Nephron (organoid): ENCODE results near the gene FCRL3.

ENCODE experiments used
- H3K27ac Mint-ChIP-seq, 3 experiments: 2 replicates each; pipeline ENCODE4 v1.8.0; 2020; ENCODE audit warnings: mixed read lengths in 3 of 3, mild to moderate bottlenecking in 2 of 3, moderate library complexity in 1 of 3
- H3K27me3 Mint-ChIP-seq: 2 replicates; pipeline ENCODE4 v1.8.0; 2021; ENCODE audit warnings: low read depth, mild to moderate bottlenecking, moderate library complexity, mixed read lengths
- H3K36me3 Mint-ChIP-seq: 2 replicates; pipeline ENCODE4 v1.8.0; 2020; ENCODE audit warnings: low read depth, mixed read lengths
- H3K4me1 Mint-ChIP-seq: 2 replicates; pipeline ENCODE4 v1.8.0; 2020; ENCODE audit warnings: mixed read lengths
- H3K4me3 Mint-ChIP-seq, 3 experiments: 2 replicates each; pipeline ENCODE4 v1.8.0; 2020; ENCODE audit warnings: mild to moderate bottlenecking in 3 of 3, mixed read lengths in 3 of 3, moderate library complexity in 2 of 3
- H3K9me3 Mint-ChIP-seq: 2 replicates; pipeline ENCODE4 v1.8.0; 2020; ENCODE audit warnings: mixed read lengths
- CTCF ChIP-seq, 3 experiments: fragments of 200-600 bp; sonication (generic); IDR thresholded peaks; one replicate each; pipeline ENCODE4 v1.5.0; 2021; ENCODE audit warnings: antibody characterized with exemption in 3 of 3; ENCODE audit not compliant: unreplicated experiment in 3 of 3

The FCRL3 gene

GRCh38 chr1:157732755-157733154 lies 32.2 kb upstream of the FCRL3 start:
- no peak for TF ChIP-seq CTCF (IDR thresholded peaks at IDR 0.05; ENCODE audit: unreplicated experiment in 3 of 3)
- Mint-ChIP-seq H3K36me3 (no peaks in the 10 kb centered on the region), H3K27me3 (no peaks in the 10 kb centered on the region), H3K4me1 (no peaks in the 10 kb centered on the region), H3K9me3 (no peaks in the 10 kb centered on the region), H3K4me3 (no peak overlapping the region), H3K27ac (no peak overlapping the region)

GRCh38 chr1:157725221-157725577 lies 24.6 kb upstream of the FCRL3 start:
- peaks cover 18% of the 10 kb centered on the region for H3K9me3 Mint-ChIP-seq
- no peak overlapping the region for H3K27ac Mint-ChIP-seq
- TF ChIP-seq CTCF (IDR thresholded peaks at IDR 0.05; ENCODE audit: unreplicated experiment in 3 of 3): no peak
- H3K4me1 Mint-ChIP-seq: no peaks in the 10 kb centered on the region
- H3K4me3 Mint-ChIP-seq: no peak overlapping the region
- H3K36me3 Mint-ChIP-seq: no peaks in the 10 kb centered on the region
- H3K27me3 Mint-ChIP-seq: no peaks in the 10 kb centered on the region

GRCh38 chr1:157724537-157725220 lies 24.1 kb upstream of the FCRL3 start:
- Mint-ChIP-seq H3K27me3 (no peaks in the 10 kb centered on the region), H3K4me3 (no peak overlapping the region), H3K36me3 (no peaks in the 10 kb centered on the region), H3K27ac (no peak overlapping the region), H3K9me3 (peaks cover 18% of the 10 kb centered on the region), H3K4me1 (no peaks in the 10 kb centered on the region)
- no peak for TF ChIP-seq CTCF (IDR thresholded peaks at IDR 0.05; ENCODE audit: unreplicated experiment in 3 of 3)

- Mint-ChIP-seq H3K36me3 (no peaks in the 10 kb centered on the region), H3K9me3 (peaks cover 18% of the 10 kb centered on the region), H3K4me3 (no peak overlapping the region), H3K27me3 (no peaks in the 10 kb centered on the region), H3K4me1 (no peaks in the 10 kb centered on the region), H3K27ac (no peak overlapping the region)
- TF ChIP-seq CTCF (IDR thresholded peaks at IDR 0.05; ENCODE audit: unreplicated experiment in 3 of 3): no peak
Observed at GRCh38 chr1:157723157-157723556, 22.6 kb upstream of the FCRL3 start.

- H3K9me3 Mint-ChIP-seq: peaks cover 18% of the 10 kb centered on the region
- no peak for TF ChIP-seq CTCF (IDR thresholded peaks at IDR 0.05; ENCODE audit: unreplicated experiment in 3 of 3)
- H3K4me1 Mint-ChIP-seq: no peaks in the 10 kb centered on the region
- H3K27ac Mint-ChIP-seq: no peak overlapping the region
- H3K4me3 Mint-ChIP-seq: no peak overlapping the region
- H3K36me3 Mint-ChIP-seq: no peaks in the 10 kb centered on the region
- H3K27me3 Mint-ChIP-seq: no peaks in the 10 kb centered on the region
Observed at GRCh38 chr1:157721985-157722384, 21.4 kb upstream of the FCRL3 start.

GRCh38 chr1:157715736-157716135 lies 15.2 kb upstream of the FCRL3 start:
- no peak for TF ChIP-seq CTCF (IDR thresholded peaks at IDR 0.05; ENCODE audit: unreplicated experiment in 3 of 3)
- H3K36me3 Mint-ChIP-seq: no peaks in the 10 kb centered on the region

More at GRCh38 chr1:157715736-157716135, 15.2 kb upstream of the FCRL3 start:
- no peak overlapping the region for H3K4me3 Mint-ChIP-seq
- H3K27me3 Mint-ChIP-seq: no peaks in the 10 kb centered on the region
- H3K4me1 Mint-ChIP-seq: no peaks in the 10 kb centered on the region
- H3K27ac Mint-ChIP-seq: no peak overlapping the region
- H3K9me3 Mint-ChIP-seq: peaks cover 1% of the 10 kb centered on the region
